NT2/D1 (cell line): ENCODE measurements around the gene KIAA1549.

Source experiments
- DNase-seq: peaks from one replicate; pipeline ENCODE4 v3.0.0-alpha.2; 2011; ENCODE audit warnings: low read depth, low spot score
- H3K27me3 ChIP-seq: 2 replicates; pipeline ENCODE4 v1.6.0; 2011; ENCODE audit warnings: mild to moderate bottlenecking; ENCODE audit not compliant: insufficient read length, insufficient read depth
- H3K36me3 ChIP-seq: 2 replicates; pipeline ENCODE4 v1.6.1; 2011; ENCODE audit warnings: mild to moderate bottlenecking, low read length, mixed read lengths; ENCODE audit not compliant: insufficient read depth, insufficient read length
- H3K4me1 ChIP-seq: 2 replicates; pipeline ENCODE4 v1.5.1; 2011; ENCODE audit not compliant: insufficient read depth, insufficient read length
- H3K4me3 ChIP-seq: 2 replicates; pipeline ENCODE4 v1.5.1; 2011; ENCODE audit warnings: low read depth; ENCODE audit not compliant: insufficient read length
- H3K9ac ChIP-seq: 2 replicates; pipeline ENCODE4 v1.6.0; 2011; ENCODE audit warnings: low read depth; ENCODE audit not compliant: insufficient read length
- H3K9me3 ChIP-seq: 2 replicates; pipeline ENCODE4 v1.5.1; 2011; ENCODE audit warnings: mild to moderate bottlenecking, low read length; ENCODE audit not compliant: insufficient read depth
- SUZ12 ChIP-seq: IDR thresholded peaks from 2 replicates; pipeline ENCODE4 v1.6.1; 2011; ENCODE audit not compliant: insufficient read length, insufficient read depth; ENCODE audit errors: extremely low read depth
- YY1 ChIP-seq: IDR thresholded peaks from 2 replicates; pipeline ENCODE4 v1.6.1; 2011; ENCODE audit not compliant: insufficient read length, insufficient read depth
- ZNF274 ChIP-seq: IDR thresholded peaks from 2 replicates; pipeline ENCODE4 v1.6.1; 2011; ENCODE audit warnings: mild to moderate bottlenecking, low read depth, low read length

KIAA1549 gene

GRCh38 chr7:138893258-138893657 is 87.9 kb downstream of the KIAA1549 start:
- no peak for TF ChIP-seq ZNF274
- no peak for TF ChIP-seq YY1
- TF ChIP-seq SUZ12 = no peak
- Histone ChIP-seq H3K9me3 (no peaks in the 10 kb centered on the region), H3K36me3 (peaks cover 10% of the 10 kb centered on the region), H3K4me1 (no peaks in the 10 kb centered on the region), H3K27me3 (no peaks in the 10 kb centered on the region), H3K9ac (no peak overlapping the region), H3K4me3 (no peak overlapping the region)
- DNase-seq = no peak

GRCh38 chr7:138892812-138893211 is 88.4 kb downstream of the KIAA1549 start:
- H3K9ac ChIP-seq = no peak overlapping the region
- no peak for DNase-seq
- H3K9me3 ChIP-seq = no peaks in the 10 kb centered on the region
- no peaks in the 10 kb centered on the region for H3K27me3 ChIP-seq
- no peak overlapping the region for H3K4me3 ChIP-seq
- H3K36me3 ChIP-seq = peaks cover 10% of the 10 kb centered on the region
- H3K4me1 ChIP-seq = no peaks in the 10 kb centered on the region
- TF ChIP-seq ZNF274 (no peak), YY1 (no peak), SUZ12 (no peak)

- Histone ChIP-seq H3K9ac (no peak overlapping the region), H3K9me3 (no peaks in the 10 kb centered on the region), H3K4me1 (no peaks in the 10 kb centered on the region), H3K27me3 (no peaks in the 10 kb centered on the region), H3K36me3 (peaks cover 10% of the 10 kb centered on the region), H3K4me3 (no peak overlapping the region)
- DNase-seq = no peak
- TF ChIP-seq SUZ12 = no peak
- no peak for TF ChIP-seq YY1
- no peak for TF ChIP-seq ZNF274
Measured at GRCh38 chr7:138892006-138892630, 89.1 kb downstream of the KIAA1549 start.

- Histone ChIP-seq H3K4me3 (no peak overlapping the region), H3K27me3 (no peaks in the 10 kb centered on the region), H3K9ac (no peak overlapping the region), H3K4me1 (no peaks in the 10 kb centered on the region), H3K36me3 (peaks cover 10% of the 10 kb centered on the region), H3K9me3 (no peaks in the 10 kb centered on the region)
- TF ChIP-seq YY1 (no peak), ZNF274 (no peak), SUZ12 (no peak)
- DNase-seq = no peak
Measured at GRCh38 chr7:138891446-138891810, 89.8 kb downstream of the KIAA1549 start.

- H3K36me3 ChIP-seq = peaks cover 10% of the 10 kb centered on the region
- no peak for DNase-seq
- H3K9ac ChIP-seq = no peak overlapping the region
- H3K4me3 ChIP-seq = no peak overlapping the region
- H3K9me3 ChIP-seq = no peaks in the 10 kb centered on the region
- no peaks in the 10 kb centered on the region for H3K27me3 ChIP-seq
- H3K4me1 ChIP-seq = no peaks in the 10 kb centered on the region
- TF ChIP-seq ZNF274 (no peak), SUZ12 (no peak), YY1 (no peak)
Measured at GRCh38 chr7:138890499-138891445, 90.4 kb downstream of the KIAA1549 start.

- peaks cover 10% of the 10 kb centered on the region for H3K36me3 ChIP-seq
- DNase-seq = no peak
- H3K4me1 ChIP-seq = no peaks in the 10 kb centered on the region
- TF ChIP-seq YY1 (no peak), SUZ12 (no peak), ZNF274 (no peak)
- H3K4me3 ChIP-seq = no peak overlapping the region
- H3K9ac ChIP-seq = no peak overlapping the region
- no peaks in the 10 kb centered on the region for H3K9me3 ChIP-seq
- no peaks in the 10 kb centered on the region for H3K27me3 ChIP-seq
Measured at GRCh38 chr7:138889582-138890498, 91.3 kb downstream of the KIAA1549 start.
